ENCODE data around the gene DNAI2.

GRCh38 chr17:74297941-74298340 lies 23.9 kb downstream of the DNAI2 start:
- TF ChIP-seq CTCF (IDR thresholded peaks at IDR 0.05; ENCODE audit: insufficient read depth, low read depth, low read length) (no peak), EZH2 (IDR thresholded peaks at IDR 0.05; ENCODE audit: insufficient read depth, low read length) (no peak)

Measured in astrocyte (in vitro differentiated cells and primary cell).